A549 treated with AZD9567 at 1 μM for 4 hours (cell line): ENCODE measurements around the gene TERT. TPM values are rescaled to one million over a fixed set of nuclear protein-coding genes. Genes with fewer than 3 reads are reported as not detected.

Experiments used
- total RNA-seq: library from RNA; stranded (reverse); fragments of 200-300 nt; extraction: Qiagen RNA extraction; gene quantifications from 5 replicates; pipeline ENCODE4 v1.2.3, GENCODE V29; 2022; ENCODE audit not compliant: insufficient read depth

TERT gene
- total RNA-seq: 2.7 to 7.3 TPM (median 3.6 TPM) in 5 replicates

DNA sequence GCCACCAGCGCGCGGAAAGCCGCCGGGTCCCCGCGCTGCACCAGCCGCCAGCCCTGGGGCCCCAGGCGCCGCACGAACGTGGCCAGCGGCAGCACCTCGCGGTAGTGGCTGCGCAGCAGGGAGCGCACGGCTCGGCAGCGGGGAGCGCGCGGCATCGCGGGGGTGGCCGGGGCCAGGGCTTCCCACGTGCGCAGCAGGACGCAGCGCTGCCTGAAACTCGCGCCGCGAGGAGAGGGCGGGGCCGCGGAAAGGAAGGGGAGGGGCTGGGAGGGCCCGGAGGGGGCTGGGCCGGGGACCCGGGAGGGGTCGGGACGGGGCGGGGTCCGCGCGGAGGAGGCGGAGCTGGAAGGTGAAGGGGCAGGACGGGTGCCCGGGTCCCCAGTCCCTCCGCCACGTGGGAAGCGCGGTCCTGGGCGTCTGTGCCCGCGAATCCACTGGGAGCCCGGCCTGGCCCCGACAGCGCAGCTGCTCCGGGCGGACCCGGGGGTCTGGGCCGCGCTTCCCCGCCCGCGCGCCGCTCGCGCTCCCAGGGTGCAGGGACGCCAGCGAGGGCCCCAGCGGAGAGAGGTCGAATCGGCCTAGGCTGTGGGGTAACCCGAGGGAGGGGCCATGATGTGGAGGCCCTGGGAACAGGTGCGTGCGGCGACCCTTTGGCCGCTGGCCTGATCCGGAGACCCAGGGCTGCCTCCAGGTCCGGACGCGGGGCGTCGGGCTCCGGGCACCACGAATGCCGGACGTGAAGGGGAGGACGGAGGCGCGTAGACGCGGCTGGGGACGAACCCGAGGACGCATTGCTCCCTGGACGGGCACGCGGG, at the start of gene TERT:
Gene TERT, minus strand, starts transcription at position 234 of the 815 bp plus-strand sequence. Its CDS starts 79 bp downstream, at position 155.

GRCh38 chr5:1225081-1225480, 69.8 kb downstream of the TERT start, which contains the start of gene SLC6A18:
TSS of gene SLC6A18 (plus strand) at chr5:1225381. CDS start at chr5:1225478, 97 bp downstream.

Other genes starting within 250 kb of the TERT start
- 19.2 to 33.2 TPM (median 32.7 TPM) in 5 replicates for gene SLC12A7, start 183.0 kb downstream of the TERT start, total RNA-seq
- gene SLC6A19, start 93.5 kb downstream of the TERT start, total RNA-seq: 0.20 to 0.24 TPM (median 0.22 TPM) in 4 of 5 replicates, not detected in the other
- not detected in 5 replicates for gene SLC6A18, start 69.7 kb downstream of the TERT start, total RNA-seq
- 152 to 177 TPM (median 163 TPM) in 5 replicates for gene CLPTM1L, start 50.0 kb upstream of the TERT start, total RNA-seq
- gene SLC6A3, start 150.4 kb upstream of the TERT start, total RNA-seq: 0.51 to 0.57 TPM (median 0.54 TPM) in 4 of 5 replicates, not detected in the other
- gene LPCAT1, start 228.9 kb upstream of the TERT start, total RNA-seq: 149 to 170 TPM (median 159 TPM) in 5 replicates